HepG2 (cell line): Measurements from ENCODE around the gene AHCYL2. TPM values are rescaled to one million over a fixed set of nuclear protein-coding genes. Genes with fewer than 3 reads are reported as not detected.
A peak's percentile ranks its signal among the peaks of the same experiment; 100 is the strongest.

Experiments used
- CBX2 ChIP-seq, 2 experiments: fragments of 200-600 bp in 1 of 2; sonication (generic); formaldehyde crosslinking in 1 of 2; IDR thresholded peaks; 2 replicates each; pipeline versions ENCODE4 v1.7.0 to v1.8.1; 2018 to 2022; ENCODE audit warnings: low read depth in 2 of 2, low read length in 1 of 2, mild to moderate bottlenecking in 1 of 2, missing genetic modification reagents in 1 of 2
- CEBPZ ChIP-seq: IDR thresholded peaks from 2 replicates; pipeline ENCODE4 v1.6.1; 2012; ENCODE audit warnings: low read length, improper control_type of control experiment
- FOXJ3 ChIP-seq: sonication (generic); formaldehyde crosslinking; IDR thresholded peaks from 2 replicates; pipeline ENCODE4 v1.4.0; 2020; ENCODE audit warnings: missing genetic modification reagents, mild to moderate bottlenecking, borderline replicate concordance
- FOXP1 ChIP-seq, 2 experiments: fragments of 450-650 bp in 1 of 2; IDR thresholded peaks; 2 replicates each; pipeline ENCODE4 v1.6.1; 2017 to 2018; ENCODE audit warnings: antibody characterized with exemption in 1 of 2
- GABPB1 ChIP-seq: IDR thresholded peaks from 2 replicates; pipeline ENCODE4 v1.6.1; 2016; ENCODE audit warnings: mild to moderate bottlenecking, missing genetic modification reagents, moderate library complexity, missing compliant biosample characterization
- GATA4 ChIP-seq: sonication (generic); IDR thresholded peaks from 2 replicates; pipeline ENCODE4 v1.6.1; 2016; ENCODE audit warnings: antibody characterized with exemption, low read depth, borderline replicate concordance
- HNF4A ChIP-seq: sonication (generic); formaldehyde crosslinking; IDR thresholded peaks from 2 replicates; pipeline ENCODE4 v1.4.0; 2020; ENCODE audit warnings: missing genetic modification reagents
- ISX ChIP-seq: sonication (generic); formaldehyde crosslinking; conservative IDR thresholded peaks from 2 replicates; pipeline ENCODE4 v1.5.0; 2020; ENCODE audit warnings: missing genetic modification reagents
- KMT2B ChIP-seq: IDR thresholded peaks from 2 replicates; pipeline ENCODE4 v1.6.1; 2016; ENCODE audit warnings: missing genetic modification reagents, missing compliant biosample characterization
- MAFG ChIP-seq: sonication (generic); formaldehyde crosslinking; IDR thresholded peaks from 2 replicates; pipeline ENCODE4 v1.5.1; 2020; ENCODE audit warnings: mild to moderate bottlenecking, missing genetic modification reagents
- MEIS1 ChIP-seq: sonication (generic); formaldehyde crosslinking; IDR thresholded peaks from 2 replicates; pipeline ENCODE4 v1.9.0; 2021; ENCODE audit warnings: mild to moderate bottlenecking, missing genetic modification reagents, moderate library complexity, borderline replicate concordance
- NFYC ChIP-seq: IDR thresholded peaks from 2 replicates; pipeline ENCODE4 v1.6.1; 2016; ENCODE audit warnings: missing genetic modification reagents, missing compliant biosample characterization
- NR3C1 ChIP-seq: sonication (generic); formaldehyde crosslinking; IDR thresholded peaks from 2 replicates; pipeline ENCODE4 v1.4.0; 2020; ENCODE audit warnings: missing genetic modification reagents
- RARG ChIP-seq: sonication (generic); formaldehyde crosslinking; IDR thresholded peaks from 2 replicates; pipeline ENCODE4 v1.4.0; 2020; ENCODE audit warnings: low read depth, mild to moderate bottlenecking, missing genetic modification reagents
- TOE1 ChIP-seq: sonication (generic); formaldehyde crosslinking; IDR thresholded peaks from 2 replicates; pipeline ENCODE4 v1.4.0; 2020; ENCODE audit warnings: mild to moderate bottlenecking, missing genetic modification reagents
- ZBTB3 ChIP-seq: sonication (generic); formaldehyde crosslinking; IDR thresholded peaks from 2 replicates; pipeline ENCODE4 v1.4.0; 2020; ENCODE audit warnings: low read depth, mild to moderate bottlenecking, moderate library complexity, missing genetic modification reagents, borderline replicate concordance
- ZIK1 ChIP-seq: sonication (generic); formaldehyde crosslinking; IDR thresholded peaks from 2 replicates; pipeline ENCODE4 v1.5.0; 2020; ENCODE audit warnings: mild to moderate bottlenecking, low read depth, missing genetic modification reagents, borderline replicate concordance
- ZKSCAN5 ChIP-seq: sonication (generic); formaldehyde crosslinking; IDR thresholded peaks from 2 replicates; pipeline ENCODE4 v1.5.1; 2020; ENCODE audit warnings: mild to moderate bottlenecking, missing genetic modification reagents
- ZNF121 ChIP-seq: sonication (generic); formaldehyde crosslinking; IDR thresholded peaks from 2 replicates; pipeline ENCODE4 v1.5.0; 2020; ENCODE audit warnings: mild to moderate bottlenecking, missing genetic modification reagents
- ZNF44 ChIP-seq: sonication (generic); formaldehyde crosslinking; IDR thresholded peaks from 2 replicates; pipeline ENCODE4 v1.5.1; 2020; ENCODE audit warnings: mild to moderate bottlenecking, missing genetic modification reagents
- ZNF552 ChIP-seq: sonication (generic); formaldehyde crosslinking; IDR thresholded peaks from 2 replicates; pipeline ENCODE4 v1.9.0; 2022; ENCODE audit warnings: missing genetic modification reagents, mild to moderate bottlenecking, borderline replicate concordance
- ZNF766 ChIP-seq: sonication (generic); formaldehyde crosslinking; IDR thresholded peaks from 2 replicates; pipeline ENCODE4 v1.5.0; 2020; ENCODE audit warnings: missing genetic modification reagents, borderline replicate concordance
- ZNF772 ChIP-seq: sonication (generic); formaldehyde crosslinking; IDR thresholded peaks from 2 replicates; pipeline ENCODE4 v1.5.0; 2020; ENCODE audit warnings: mild to moderate bottlenecking, missing genetic modification reagents
- ZSCAN9 ChIP-seq: IDR thresholded peaks from 2 replicates; pipeline ENCODE4 v1.6.1; 2016; ENCODE audit warnings: borderline replicate concordance
- polyA plus RNA-seq, 8 experiments: library from polyadenylated mRNA; depleted of rRNA in 3 of 8; stranded (reverse) in 7 of 8; unstranded in 1 of 8; fragments of >200 nt; fragmentation: Illumina TruSeq in 4 of 8; extraction: Trizol in 4 of 8; gene quantifications; 2 replicates each; pipeline versions ENCODE4 v1.2.1 to v1.2.3, GENCODE V29; 2011 to 2016; ENCODE audit warnings: low read depth in 4 of 8, missing spikeins in 1 of 8, mixed read lengths in 1 of 8; ENCODE audit not compliant: insufficient read depth in 1 of 8
- total RNA-seq, 5 experiments: library from RNA; depleted of rRNA; stranded (reverse); fragments of >200 nt; fragmentation: Illumina TruSeq; extraction: Trizol; gene quantifications; 2 replicates each; pipeline ENCODE4 v1.2.3, GENCODE V29; 2016; ENCODE audit warnings: low read depth in 1 of 5
- TF ChIP-seq, protein P1 (sequence below): sonication (generic); formaldehyde crosslinking; IDR thresholded peaks from 2 replicates; pipeline ENCODE4 v1.4.0; 2020; ENCODE audit warnings: missing genetic modification reagents, low read depth, mild to moderate bottlenecking, borderline replicate concordance
- TF ChIP-seq, protein P2 (sequence below): sonication (generic); formaldehyde crosslinking; IDR thresholded peaks from 2 replicates; pipeline ENCODE4 v1.8.1; 2023; ENCODE audit warnings: mild to moderate bottlenecking, missing genetic modification reagents

The AHCYL2 gene
- total and polyA plus RNA-seq, 2 of the 13 experiments (the other 11 are each of a cell fraction or from before 2014, with no cell fraction given): 9.5 to 14.7 TPM

DNA sequence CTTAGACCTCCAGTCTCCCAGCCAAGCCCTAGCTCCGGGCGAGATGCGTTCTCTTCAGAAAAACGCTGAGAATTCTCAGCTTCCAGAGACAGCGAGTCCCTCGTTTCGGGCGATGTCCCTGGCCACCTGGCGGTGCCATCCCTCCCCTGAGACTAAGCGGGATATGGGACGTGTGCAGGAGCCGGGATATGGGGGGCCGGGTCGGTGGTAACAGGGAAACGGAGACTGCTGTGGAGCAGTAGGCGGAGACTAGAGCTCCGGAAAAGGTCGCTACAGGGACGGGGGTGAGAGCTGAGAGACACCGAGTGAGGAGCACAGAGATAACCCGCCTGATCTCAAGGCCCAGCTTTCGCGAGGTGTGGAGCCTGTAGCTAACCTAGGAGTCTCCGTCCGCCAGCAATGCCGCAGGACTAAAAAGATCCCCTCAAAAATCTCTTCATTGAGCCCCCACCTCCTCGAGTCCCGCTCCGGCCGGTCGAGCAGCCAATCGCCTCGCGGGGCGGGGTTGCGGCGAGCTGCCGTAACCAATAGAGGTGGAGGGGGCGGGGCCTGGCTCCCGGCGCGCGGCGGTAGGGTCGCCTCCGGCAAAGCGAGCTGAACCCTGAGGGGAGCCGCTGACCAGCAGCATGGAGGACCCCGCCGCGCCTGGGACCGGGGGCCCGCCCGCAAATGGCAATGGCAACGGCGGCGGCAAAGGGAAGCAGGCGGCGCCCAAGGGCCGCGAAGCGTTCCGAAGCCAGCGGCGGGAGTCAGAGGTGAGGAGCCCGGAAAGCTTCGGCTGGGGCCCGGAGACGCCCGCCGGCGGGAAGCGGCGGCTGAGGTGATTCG is 209.2 kb downstream of the AHCYL2 start, which contains the start of gene STRIP2 (continued):
- TF ChIP-seq ISX (CRISPR knock-in tag) (no peak), ZKSCAN5 (CRISPR knock-in tag) (no peak), ZSCAN9 (CRISPR knock-in tag) (peak; percentile 60; the same call in 1 of the 2 replicates), KMT2B (CRISPR knock-in tag) (peak; percentile 62; the same call in 1 of the 2 replicates), ZNF766 (CRISPR knock-in tag) (peak; percentile 70; the same call in 1 of the 2 replicates), MEIS1 (no peak), CEBPZ (no peak), CBX2 (IDR thresholded peaks at IDR 0.05; ENCODE audit: low read depth, low read length) (no peak), CBX2 (CRISPR knock-in tag; IDR thresholded peaks at IDR 0.05; ENCODE audit: low read depth) (no peak), MAFG (CRISPR knock-in tag) (no peak), ZNF552 (CRISPR knock-in tag) (peak; percentile 42; the same call in 1 of the 2 replicates), ZNF772 (CRISPR knock-in tag) (peak; percentile 71), ZBTB3 (CRISPR knock-in tag) (peak; percentile 64; the same call in 1 of the 2 replicates), ZNF121 (CRISPR knock-in tag) (no peak), GATA4 (no peak), RARG (CRISPR knock-in tag) (no peak), TOE1 (no peak), FOXJ3 (CRISPR knock-in tag) (no peak), FOXP1 (IDR thresholded peaks at IDR 0.05) (no peak), FOXP1 (CRISPR knock-in tag; IDR thresholded peaks at IDR 0.05) (no peak), ZNF44 (CRISPR knock-in tag) (no peak), ZIK1 (CRISPR knock-in tag) (peak; percentile 77), NR3C1 (CRISPR knock-in tag) (no peak), GABPB1 (peak; percentile 64; the same call in 1 of the 2 replicates), HNF4A (CRISPR knock-in tag) (no peak), NFYC (CRISPR knock-in tag) (peak; percentile 92)
- TF ChIP-seq, protein P1, sequence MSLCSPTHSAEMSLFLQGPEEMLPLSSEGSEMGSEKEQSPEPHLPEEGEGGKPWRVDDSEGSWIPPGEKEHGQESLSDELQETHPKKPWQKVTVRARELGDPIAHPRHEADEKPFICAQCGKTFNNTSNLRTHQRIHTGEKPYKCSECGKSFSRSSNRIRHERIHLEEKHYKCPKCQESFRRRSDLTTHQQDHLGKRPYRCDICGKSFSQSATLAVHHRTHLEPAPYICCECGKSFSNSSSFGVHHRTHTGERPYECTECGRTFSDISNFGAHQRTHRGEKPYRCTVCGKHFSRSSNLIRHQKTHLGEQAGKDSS (CRISPR knock-in tag): 0 out of 2 replicates have a peak, but pooled peaks have one; percentile 46
- TF ChIP-seq, protein P2, sequence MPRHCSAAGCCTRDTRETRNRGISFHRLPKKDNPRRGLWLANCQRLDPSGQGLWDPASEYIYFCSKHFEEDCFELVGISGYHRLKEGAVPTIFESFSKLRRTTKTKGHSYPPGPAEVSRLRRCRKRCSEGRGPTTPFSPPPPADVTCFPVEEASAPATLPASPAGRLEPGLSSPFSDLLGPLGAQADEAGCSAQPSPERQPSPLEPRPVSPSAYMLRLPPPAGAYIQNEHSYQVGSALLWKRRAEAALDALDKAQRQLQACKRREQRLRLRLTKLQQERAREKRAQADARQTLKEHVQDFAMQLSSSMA (CRISPR knock-in tag): peak; percentile 81
